Liver (tissue), 9 donors: ENCODE data around the gene PELI2. TPM values are rescaled to one million over a fixed set of nuclear protein-coding genes. Genes with fewer than 3 reads are reported as not detected.

ENCODE experiments used
- DNase-seq: peaks from one replicate; pipeline ENCODE4 v3.0.0-alpha.2; 2017; ENCODE audit warnings: low spot score
- H3K27ac ChIP-seq, 2 donors: one replicate each; pipeline ENCODE4 v1.7.0; 2013; ENCODE audit warnings: inconsistent platforms in 2 of 2, low read length in 2 of 2, control low read depth in 1 of 2, low read depth in 1 of 2, mild to moderate bottlenecking in 1 of 2
- H3K27me3 ChIP-seq, 4 donors: one replicate each; pipeline versions ENCODE4 v1.6.1 to v1.7.0; 2013; ENCODE audit warnings: low read length in 3 of 4, inconsistent platforms in 1 of 4, mild to moderate bottlenecking in 1 of 4, moderate library complexity in 1 of 4; ENCODE audit not compliant: control insufficient read depth in 4 of 4, insufficient read depth in 4 of 4
- H3K36me3 ChIP-seq, 4 donors: one replicate each; pipeline versions ENCODE4 v1.6.1 to v1.7.0; 2013; ENCODE audit warnings: low read length in 3 of 4, mild to moderate bottlenecking in 3 of 4, low read depth in 1 of 4, moderate library complexity in 1 of 4; ENCODE audit not compliant: control insufficient read depth in 4 of 4, insufficient read depth in 3 of 4
- H3K4me1 ChIP-seq, 4 donors: one replicate each; pipeline versions ENCODE4 v1.6.1 to v1.7.0; 2013; ENCODE audit warnings: low read length in 3 of 4, mild to moderate bottlenecking in 3 of 4, moderate library complexity in 1 of 4; ENCODE audit not compliant: control insufficient read depth in 4 of 4, insufficient read depth in 4 of 4
- H3K4me3 ChIP-seq, 3 donors: one replicate each; pipeline versions ENCODE4 v1.6.1 to v1.7.0; 2013; ENCODE audit warnings: low read length in 3 of 3, control low read depth in 1 of 3, low read depth in 1 of 3, mild to moderate bottlenecking in 1 of 3
- H3K9ac ChIP-seq, 2 donors: one replicate each; pipeline ENCODE4 v1.7.0; 2013; ENCODE audit warnings: low read length in 2 of 2, mild to moderate bottlenecking in 2 of 2, moderate library complexity in 2 of 2, control low read depth in 1 of 2, low read depth in 1 of 2
- H3K9me3 ChIP-seq, 4 donors: one replicate each; pipeline versions ENCODE4 v1.6.1 to v1.7.0; 2013; ENCODE audit warnings: low read length in 3 of 4; ENCODE audit not compliant: control insufficient read depth in 4 of 4
- ATF3 ChIP-seq: IDR thresholded peaks from 2 replicates; pipeline ENCODE4 v1.6.1; 2016; ENCODE audit warnings: antibody characterized with exemption
- EGR1 ChIP-seq, 2 donors: IDR thresholded peaks; 2 replicates each; pipeline ENCODE4 v1.6.1; 2016 to 2018; ENCODE audit warnings: antibody characterized with exemption in 2 of 2, low read depth in 2 of 2
- FOXA1 ChIP-seq: IDR thresholded peaks from 2 replicates; pipeline ENCODE4 v1.6.1; 2016; ENCODE audit warnings: antibody characterized with exemption
- FOXA2 ChIP-seq: IDR thresholded peaks from 2 replicates; pipeline ENCODE4 v1.6.1; 2016; ENCODE audit warnings: antibody characterized with exemption
- GABPA ChIP-seq, 2 donors: IDR thresholded peaks in 1 of 2; conservative IDR thresholded peaks in 1 of 2; 2 replicates each; pipeline ENCODE4 v1.6.1; 2016; ENCODE audit warnings: antibody characterized with exemption in 2 of 2, mild to moderate bottlenecking in 1 of 2, moderate library complexity in 1 of 2
- HNF4A ChIP-seq, 2 donors: conservative IDR thresholded peaks; 2 replicates each; pipeline ENCODE4 v1.6.1; 2016; ENCODE audit warnings: antibody characterized with exemption in 2 of 2, mild to moderate bottlenecking in 2 of 2
- HNF4G ChIP-seq: IDR thresholded peaks from 2 replicates; pipeline ENCODE4 v1.6.1; 2016; ENCODE audit warnings: antibody characterized with exemption
- JUND ChIP-seq, 2 donors: IDR thresholded peaks; 2 replicates each; pipeline ENCODE4 v1.6.1; 2016; ENCODE audit warnings: antibody characterized with exemption in 2 of 2
- NR2F2 ChIP-seq: IDR thresholded peaks from 2 replicates; pipeline ENCODE4 v1.6.1; 2016; ENCODE audit warnings: antibody characterized with exemption
- RAD21 ChIP-seq, 2 donors: IDR thresholded peaks; 2 replicates each; pipeline ENCODE4 v1.6.1; 2016; ENCODE audit warnings: antibody characterized with exemption in 2 of 2, mild to moderate bottlenecking in 2 of 2
- REST ChIP-seq: IDR thresholded peaks from 2 replicates; pipeline ENCODE4 v1.6.1; 2016; ENCODE audit warnings: antibody characterized with exemption, mild to moderate bottlenecking
- RXRA ChIP-seq, 2 donors: IDR thresholded peaks; 2 replicates each; pipeline ENCODE4 v1.6.1; 2017 to 2018; ENCODE audit warnings: antibody characterized with exemption in 2 of 2, mild to moderate bottlenecking in 1 of 2
- SP1 ChIP-seq: IDR thresholded peaks from 2 replicates; pipeline ENCODE4 v1.6.1; 2018; ENCODE audit warnings: antibody characterized with exemption, mild to moderate bottlenecking
- TAF1 ChIP-seq: conservative IDR thresholded peaks from 2 replicates; pipeline ENCODE4 v1.6.1; 2016; ENCODE audit warnings: antibody characterized with exemption, mild to moderate bottlenecking
- YY1 ChIP-seq: IDR thresholded peaks from 2 replicates; pipeline ENCODE4 v1.6.1; 2016; ENCODE audit warnings: antibody characterized with exemption, mild to moderate bottlenecking
- whole genome bisulfite sequencing: extraction: QIAGEN DNeasy Blood & Tissue Kit; methylation state at CpG from one replicate; pipeline ENCODE4 v1.1.7; 2013; 5-methylcytosine and 5-hydroxymethylcytosine counted together
- polyA plus RNA-seq, 2 donors: library from polyadenylated mRNA; stranded (reverse) in 1 of 2; unstranded in 1 of 2; fragments of 200-250 nt in 1 of 2; fragments of >200 nt in 1 of 2; fragmentation: Nextera tagmentation in 1 of 2; extraction: Ambion mirVana in 1 of 2; gene quantifications; one replicate each; pipeline versions ENCODE4 v1.2.1 to v1.2.3, GENCODE V29; 2013 to 2015
- total RNA-seq, 2 donors: library from RNA; depleted of rRNA; stranded (reverse); fragments of >200 nt; gene quantifications; one replicate each; pipeline ENCODE4 v1.2.3, GENCODE V29; 2014
- TF ChIP-seq, protein P1 (sequence below): fragments of 150-350 bp; IDR thresholded peaks from 2 replicates; pipeline ENCODE4 v1.5.1; 2017; ENCODE audit warnings: improper control_type of control experiment, low read depth, low read length; ENCODE audit not compliant: missing input control
- TF ChIP-seq, protein P2 (sequence below): IDR thresholded peaks from 2 replicates; pipeline ENCODE4 v1.6.1; 2016; ENCODE audit warnings: antibody characterized with exemption
- TF ChIP-seq, protein P3 (sequence below): IDR thresholded peaks from 2 replicates; pipeline ENCODE4 v1.6.1; 2016; ENCODE audit warnings: antibody characterized with exemption
- donor health status: healthy.
- donor health status: healthy.
- donor health status: healthy.
- donor health status: healthy.
- donor health status: healthy.

PELI2 gene
- total and polyA plus RNA-seq, 4 donors = 0.68 to 2.9 (median 1.2) TPM

GRCh38 chr14:56321861-56322260 is 203.7 kb downstream of the PELI2 start:
- Histone ChIP-seq H3K4me1 (no peaks in the 10 kb centered on the region), H3K27ac (no peak overlapping the region), H3K27me3 (no peaks in the 10 kb centered on the region), H3K4me3 (no peak overlapping the region), H3K9me3 (no peaks in the 10 kb centered on the region), H3K36me3 (no peaks in the 10 kb centered on the region), H3K9ac (no peak overlapping the region)
- no peak for DNase-seq
- TF ChIP-seq, protein P1, sequence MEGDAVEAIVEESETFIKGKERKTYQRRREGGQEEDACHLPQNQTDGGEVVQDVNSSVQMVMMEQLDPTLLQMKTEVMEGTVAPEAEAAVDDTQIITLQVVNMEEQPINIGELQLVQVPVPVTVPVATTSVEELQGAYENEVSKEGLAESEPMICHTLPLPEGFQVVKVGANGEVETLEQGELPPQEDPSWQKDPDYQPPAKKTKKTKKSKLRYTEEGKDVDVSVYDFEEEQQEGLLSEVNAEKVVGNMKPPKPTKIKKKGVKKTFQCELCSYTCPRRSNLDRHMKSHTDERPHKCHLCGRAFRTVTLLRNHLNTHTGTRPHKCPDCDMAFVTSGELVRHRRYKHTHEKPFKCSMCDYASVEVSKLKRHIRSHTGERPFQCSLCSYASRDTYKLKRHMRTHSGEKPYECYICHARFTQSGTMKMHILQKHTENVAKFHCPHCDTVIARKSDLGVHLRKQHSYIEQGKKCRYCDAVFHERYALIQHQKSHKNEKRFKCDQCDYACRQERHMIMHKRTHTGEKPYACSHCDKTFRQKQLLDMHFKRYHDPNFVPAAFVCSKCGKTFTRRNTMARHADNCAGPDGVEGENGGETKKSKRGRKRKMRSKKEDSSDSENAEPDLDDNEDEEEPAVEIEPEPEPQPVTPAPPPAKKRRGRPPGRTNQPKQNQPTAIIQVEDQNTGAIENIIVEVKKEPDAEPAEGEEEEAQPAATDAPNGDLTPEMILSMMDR = no peak
- TF ChIP-seq NR2F2 = no peak
- TF ChIP-seq YY1 = no peak
- TF ChIP-seq RAD21 (IDR thresholded peaks at IDR 0.05) = no peak
- no peak for TF ChIP-seq ATF3
- no peak for TF ChIP-seq GABPA (IDR thresholded peaks at IDR 0.05 in 1 of 2, conservative IDR thresholded peaks at IDR 0.05 in 1 of 2)

DNA sequence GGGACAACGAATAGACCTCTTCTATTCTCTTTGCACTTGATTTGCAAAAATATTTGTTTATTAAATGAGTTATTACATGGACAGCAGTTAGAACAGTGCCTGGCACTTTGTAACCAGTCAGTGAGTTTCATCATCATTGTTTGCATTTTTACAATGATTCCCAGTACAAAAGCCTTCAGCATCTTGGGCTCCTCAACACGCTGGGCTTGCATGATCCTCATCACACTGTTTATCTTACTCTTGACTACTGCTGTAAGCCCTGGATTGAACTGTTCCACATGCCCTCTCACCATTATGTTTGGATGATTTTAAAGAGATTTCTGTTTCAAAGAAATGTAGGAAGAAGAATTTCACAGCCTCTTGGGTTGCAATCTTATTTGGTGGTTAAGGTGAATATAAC is 204.3 kb downstream of the PELI2 start:
- Histone ChIP-seq H3K4me3 (no peak overlapping the region), H3K27me3 (no peaks in the 10 kb centered on the region), H3K9ac (no peak overlapping the region), H3K27ac (no peak overlapping the region), H3K4me1 (no peaks in the 10 kb centered on the region), H3K36me3 (no peaks in the 10 kb centered on the region), H3K9me3 (no peaks in the 10 kb centered on the region)
- DNase-seq = no peak
- 73% methylated on average over 2 of the region's 2 CpGs for WGBS
- no peak for TF ChIP-seq JUND (IDR thresholded peaks at IDR 0.05)
- TF ChIP-seq, protein P1 = no peak
- no peak for TF ChIP-seq FOXA2
- no peak for TF ChIP-seq GABPA (IDR thresholded peaks at IDR 0.05 in 1 of 2, conservative IDR thresholded peaks at IDR 0.05 in 1 of 2)
- no peak for TF ChIP-seq TAF1
- no peak for TF ChIP-seq HNF4A (conservative IDR thresholded peaks at IDR 0.05)
- TF ChIP-seq NR2F2 = no peak
- TF ChIP-seq RXRA (IDR thresholded peaks at IDR 0.05) = no peak
- TF ChIP-seq YY1 = no peak
- TF ChIP-seq ATF3 = no peak
- no peak for TF ChIP-seq RAD21 (IDR thresholded peaks at IDR 0.05)
- no peak for TF ChIP-seq FOXA1
- TF ChIP-seq, protein P2, sequence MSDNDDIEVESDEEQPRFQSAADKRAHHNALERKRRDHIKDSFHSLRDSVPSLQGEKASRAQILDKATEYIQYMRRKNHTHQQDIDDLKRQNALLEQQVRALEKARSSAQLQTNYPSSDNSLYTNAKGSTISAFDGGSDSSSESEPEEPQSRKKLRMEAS = no peak
- TF ChIP-seq REST = no peak
- TF ChIP-seq, protein P3, sequence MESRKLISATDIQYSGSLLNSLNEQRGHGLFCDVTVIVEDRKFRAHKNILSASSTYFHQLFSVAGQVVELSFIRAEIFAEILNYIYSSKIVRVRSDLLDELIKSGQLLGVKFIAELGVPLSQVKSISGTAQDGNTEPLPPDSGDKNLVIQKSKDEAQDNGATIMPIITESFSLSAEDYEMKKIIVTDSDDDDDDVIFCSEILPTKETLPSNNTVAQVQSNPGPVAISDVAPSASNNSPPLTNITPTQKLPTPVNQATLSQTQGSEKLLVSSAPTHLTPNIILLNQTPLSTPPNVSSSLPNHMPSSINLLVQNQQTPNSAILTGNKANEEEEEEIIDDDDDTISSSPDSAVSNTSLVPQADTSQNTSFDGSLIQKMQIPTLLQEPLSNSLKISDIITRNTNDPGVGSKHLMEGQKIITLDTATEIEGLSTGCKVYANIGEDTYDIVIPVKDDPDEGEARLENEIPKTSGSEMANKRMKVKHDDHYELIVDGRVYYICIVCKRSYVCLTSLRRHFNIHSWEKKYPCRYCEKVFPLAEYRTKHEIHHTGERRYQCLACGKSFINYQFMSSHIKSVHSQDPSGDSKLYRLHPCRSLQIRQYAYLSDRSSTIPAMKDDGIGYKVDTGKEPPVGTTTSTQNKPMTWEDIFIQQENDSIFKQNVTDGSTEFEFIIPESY = no peak
- no peak for TF ChIP-seq EGR1 (IDR thresholded peaks at IDR 0.05; ENCODE audit: low read depth in 2 of 2)
- TF ChIP-seq HNF4G = no peak
- no peak for TF ChIP-seq SP1
